OCI-LY3 (cell line): ENCODE data around the gene ARMC6.

Experiments used
- H2AFZ ChIP-seq: fragments of 200-600, 300-600 bp; shearing (Covaris generic); 2 replicates; pipeline ENCODE4 v1.6.0; 2014; ENCODE audit warnings: antibody characterized with exemption, low read depth, low read length
- H3K27ac ChIP-seq: fragments of 200-600, 300-600 bp; sonication (generic); 2 replicates; pipeline ENCODE4 v1.5.1; 2014; ENCODE audit warnings: mild to moderate bottlenecking, low read length, moderate library complexity, mixed read lengths
- H3K27me3 ChIP-seq: fragments of 200-600, 300-600 bp; sonication (generic); 2 replicates; pipeline ENCODE4 v1.6.1; 2014; ENCODE audit warnings: low read depth, low read length, mixed read lengths
- H3K36me3 ChIP-seq: fragments of 200-600, 300-600 bp; sonication (generic); replicated peaks from 2 replicates; pipeline ENCODE3; 2014; ENCODE audit warnings: low read depth, low read length, mixed read lengths
- H3K4me1 ChIP-seq: fragments of 300-600, 200-600 bp; sonication (generic); 2 replicates; pipeline ENCODE4 v1.6.1; 2014; ENCODE audit warnings: low read length, mixed read lengths
- H3K4me2 ChIP-seq: fragments of 200-600, 300-600 bp; sonication (generic); 2 replicates; pipeline ENCODE4 v1.6.1; 2014; ENCODE audit warnings: low read length, mixed read lengths
- H3K4me3 ChIP-seq: fragments of 300-600, 200-600 bp; sonication (generic); 2 replicates; pipeline ENCODE4 v1.5.1; 2014; ENCODE audit warnings: antibody characterized with exemption, mild to moderate bottlenecking, low read length, moderate library complexity
- H3K79me2 ChIP-seq: fragments of 300-600, 200-600 bp; shearing (Covaris generic); 2 replicates; pipeline ENCODE4 v1.6.1; 2014; ENCODE audit warnings: mild to moderate bottlenecking, low read length, mixed read lengths
- H3K9ac ChIP-seq: fragments of 300-600, 200-600 bp; shearing (Covaris generic); 2 replicates; pipeline ENCODE4 v1.6.0; 2014; ENCODE audit warnings: mild to moderate bottlenecking, low read length, moderate library complexity
- H3K9me3 ChIP-seq: fragments of 200-600, 300-600 bp; shearing (Covaris generic); 2 replicates; pipeline ENCODE4 v1.6.1; 2014; ENCODE audit warnings: low read length, mixed read lengths; ENCODE audit not compliant: insufficient read depth
- H4K20me1 ChIP-seq: fragments of 200-600, 300-600 bp; sonication (generic); 2 replicates; pipeline ENCODE4 v1.6.1; 2016; ENCODE audit warnings: low read length, mixed read lengths; ENCODE audit not compliant: insufficient read depth
- CTCF ChIP-seq: fragments of 200-600, 300-600 bp; sonication (generic); IDR thresholded peaks from 2 replicates; pipeline ENCODE4 v1.5.1; 2014; ENCODE audit warnings: antibody characterized with exemption, low read length, low read depth
- EZH2phosphoT487 ChIP-seq: fragments of 200-600 bp; shearing (Covaris generic); IDR thresholded peaks from 2 replicates; pipeline ENCODE4 v1.6.1; 2018; ENCODE audit warnings: antibody characterized with exemption, mixed run types, low read depth

The ARMC6 gene

GRCh38 chr19:19074196-19074882 is 40.9 kb downstream of the ARMC6 start:
- Histone ChIP-seq H3K4me2 (no peak overlapping the region), H4K20me1 (no peaks in the 10 kb centered on the region), H3K27ac (no peak overlapping the region), H3K4me3 (no peak overlapping the region), H3K27me3 (no peaks in the 10 kb centered on the region), H3K4me1 (no peaks in the 10 kb centered on the region), H3K36me3 (no peaks in the 10 kb centered on the region), H2AFZ (no peak overlapping the region), H3K79me2 (no peaks in the 10 kb centered on the region), H3K9ac (no peak overlapping the region), H3K9me3 (no peaks in the 10 kb centered on the region)
- no peak for TF ChIP-seq CTCF
- TF ChIP-seq EZH2phosphoT487 = no peak

GRCh38 chr19:19075126-19075525 is 41.7 kb downstream of the ARMC6 start:
- Histone ChIP-seq H3K36me3 (no peaks in the 10 kb centered on the region), H3K9ac (no peak overlapping the region), H4K20me1 (no peaks in the 10 kb centered on the region), H3K79me2 (no peaks in the 10 kb centered on the region), H3K4me1 (no peaks in the 10 kb centered on the region), H3K4me3 (no peak overlapping the region), H3K27me3 (no peaks in the 10 kb centered on the region), H2AFZ (no peak overlapping the region), H3K27ac (no peak overlapping the region), H3K9me3 (no peaks in the 10 kb centered on the region), H3K4me2 (no peak overlapping the region)
- no peak for TF ChIP-seq EZH2phosphoT487
- no peak for TF ChIP-seq CTCF

DNA sequence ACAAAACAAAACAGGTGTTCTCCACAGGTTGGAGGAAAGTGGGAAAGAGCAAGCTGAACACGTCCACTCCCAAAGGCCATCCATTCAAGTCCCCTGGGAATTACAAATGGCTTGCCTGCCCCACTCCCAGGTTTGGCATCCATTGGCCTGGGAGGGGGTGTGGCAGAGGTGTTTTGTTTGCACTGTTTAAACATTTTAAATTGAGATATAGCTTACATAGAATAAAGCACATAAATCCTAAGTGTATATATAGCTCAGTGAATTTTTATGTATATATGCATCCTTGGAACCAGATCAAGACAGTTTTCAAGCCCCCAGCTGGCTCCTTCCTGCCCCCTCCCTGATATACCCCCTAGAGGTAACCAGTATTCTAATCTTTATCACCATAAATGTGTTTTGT is 43.1 kb downstream of the ARMC6 start:
- no peaks in the 10 kb centered on the region for H3K36me3 ChIP-seq
- H3K4me1 ChIP-seq = no peaks in the 10 kb centered on the region
- H3K27ac ChIP-seq = no peak overlapping the region
- no peaks in the 10 kb centered on the region for H3K27me3 ChIP-seq
- H3K9ac ChIP-seq = no peak overlapping the region
- TF ChIP-seq EZH2phosphoT487 = no peak
- no peak for TF ChIP-seq CTCF
- no peak overlapping the region for H2AFZ ChIP-seq
- no peaks in the 10 kb centered on the region for H3K79me2 ChIP-seq
- no peak overlapping the region for H3K4me3 ChIP-seq
- H3K4me2 ChIP-seq = no peak overlapping the region
- H4K20me1 ChIP-seq = no peaks in the 10 kb centered on the region
- H3K9me3 ChIP-seq = no peaks in the 10 kb centered on the region

DNA sequence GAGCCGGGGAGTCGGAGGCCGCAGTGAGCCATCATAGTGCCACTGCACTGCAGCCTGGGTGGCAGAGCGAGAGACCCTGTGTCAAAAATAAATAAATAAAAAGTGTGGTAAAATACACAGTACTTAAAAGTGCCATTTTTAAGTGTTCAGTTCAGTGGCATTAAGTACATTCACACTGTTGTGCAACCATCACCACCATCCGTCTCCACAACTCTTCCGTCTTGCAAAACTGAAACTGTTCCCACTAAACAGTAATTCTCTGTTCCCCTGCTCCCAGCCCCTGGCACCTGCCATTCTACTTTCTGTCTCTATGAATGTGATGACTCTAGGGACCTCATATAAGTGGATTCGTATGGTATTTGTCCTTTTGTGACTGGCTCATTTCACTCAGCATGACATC is 43.7 kb downstream of the ARMC6 start:
- H3K9ac ChIP-seq = no peak overlapping the region
- no peaks in the 10 kb centered on the region for H3K27me3 ChIP-seq
- H3K27ac ChIP-seq = no peak overlapping the region
- no peaks in the 10 kb centered on the region for H3K79me2 ChIP-seq
- no peak overlapping the region for H3K4me3 ChIP-seq
- no peaks in the 10 kb centered on the region for H3K9me3 ChIP-seq
- no peaks in the 10 kb centered on the region for H3K36me3 ChIP-seq
- no peak overlapping the region for H3K4me2 ChIP-seq
- TF ChIP-seq CTCF (no peak), EZH2phosphoT487 (no peak)
- H3K4me1 ChIP-seq = no peaks in the 10 kb centered on the region
- H2AFZ ChIP-seq = no peak overlapping the region
- no peaks in the 10 kb centered on the region for H4K20me1 ChIP-seq
